Prostate gland (tissue), 2 donors: Measurements from ENCODE around the gene SREBF2. TPM values are rescaled to one million over a fixed set of nuclear protein-coding genes. Genes with fewer than 3 reads are reported as not detected.

Experiments
- DNase-seq: peaks from one replicate; pipeline ENCODE4 v3.0.0-alpha.2; 2019; ENCODE audit warnings: low spot score
- H3K27ac ChIP-seq, 2 donors: fragments of 200-600 bp; sonication (generic); 2 replicates each; pipeline ENCODE4 v1.5.1; 2017 to 2019
- H3K27me3 ChIP-seq: fragments of 200-600 bp; sonication (generic); replicated peaks from 2 replicates; pipeline ENCODE4 v1.5.1; 2019; ENCODE audit not compliant: insufficient read depth
- H3K36me3 ChIP-seq, 2 donors: fragments of 200-600 bp; sonication (generic); 1 replicate in 1 of 2; 2 replicates in 1 of 2; pipeline versions ENCODE4 v1.5.1 to v1.8.1; 2017 to 2019
- H3K4me1 ChIP-seq: fragments of 200-600 bp; sonication (generic); replicated peaks from 2 replicates; pipeline ENCODE4 v1.5.1; 2019
- H3K4me3 ChIP-seq, 2 donors: fragments of 200-600 bp; sonication (generic); 2 replicates each; pipeline ENCODE4 v1.5.1; 2017 to 2019
- H3K9me3 ChIP-seq: fragments of 200-600 bp; sonication (generic); 2 replicates; pipeline ENCODE4 v1.5.1; 2017
- POLR2A ChIP-seq: fragments of 450-650 bp; IDR thresholded peaks from one replicate; pipeline ENCODE4 v1.6.1; 2016; ENCODE audit warnings: antibody characterized with exemption, mild to moderate bottlenecking
- POLR2AphosphoS5 ChIP-seq: sonication (generic); formaldehyde crosslinking; IDR thresholded peaks from one replicate; pipeline ENCODE4 v1.6.1; 2017; ENCODE audit warnings: antibody characterized with exemption
- WGBS: methylation state at CpG from one replicate; pipeline ENCODE4 v1.1.5; 2018; 5-methylcytosine and 5-hydroxymethylcytosine counted together
- intact Hi-C: fragments of 100-400 bp; cut with DNase I; formaldehyde crosslinking; loops from one replicate; pipeline ENCODE4 v1.14.2; 2022
- total RNA-seq, 2 donors: library from RNA; depleted of rRNA; stranded (reverse); fragments of >200 nt; gene quantifications; one replicate each; pipeline ENCODE4 v1.1.0, GENCODE V29; 2016
- TF ChIP-seq, protein P1 (sequence below), 4 experiments: fragments of 200-600 bp in 2 of 4; fragments of 450-650 bp in 2 of 4; sonication (generic) in 2 of 4; IDR thresholded peaks; 1 replicate in 3 of 4; 2 replicates in 1 of 4; pipeline ENCODE4 v1.5.1; 2016 to 2019; ENCODE audit warnings: antibody characterized with exemption in 4 of 4, mild to moderate bottlenecking in 2 of 4, moderate library complexity in 2 of 4

Gene SREBF2
- total RNA-seq, 2 donors from 2014 or later: 62.7 to 128 TPM

DNA sequence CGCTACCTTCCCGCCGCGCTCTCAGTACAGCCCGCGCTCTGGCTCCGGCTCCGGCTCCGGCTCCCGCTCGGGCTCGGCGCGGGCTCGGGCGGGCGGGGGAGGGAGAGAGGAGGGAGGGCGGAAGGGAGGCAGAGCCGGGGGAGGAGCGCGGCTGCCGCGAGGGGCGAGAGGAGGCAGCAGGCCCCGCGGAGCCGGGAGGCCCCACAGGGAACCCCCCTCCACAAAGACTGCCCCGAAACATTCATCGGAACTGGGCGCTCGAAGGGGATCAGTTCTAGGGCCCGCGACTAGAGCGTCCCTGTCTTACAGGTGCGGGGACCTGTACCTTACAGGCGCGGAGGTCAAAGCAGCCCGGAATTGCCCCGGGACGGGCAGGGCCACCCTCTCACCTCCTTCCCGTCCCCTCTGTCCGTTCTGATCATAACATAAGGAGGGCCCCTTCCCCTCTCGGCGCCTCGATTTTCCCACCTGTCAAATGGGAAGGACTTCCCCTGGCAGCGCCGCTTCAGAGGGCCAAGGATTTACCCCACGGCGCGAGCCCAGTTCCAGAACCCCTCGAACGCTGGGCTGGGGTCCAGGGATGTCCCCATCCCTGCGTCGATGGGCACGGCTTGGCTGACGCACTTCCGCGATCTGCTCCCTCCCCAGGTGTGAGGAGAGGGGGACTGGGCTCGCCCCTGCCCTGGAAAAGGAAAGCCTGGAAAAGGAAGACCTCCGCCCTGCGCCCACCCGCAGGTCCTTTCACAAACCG lies 82.3 kb downstream of the SREBF2 start, which contains the start of gene SHISA8:
Gene SHISA8, minus strand, starts transcription at position 40 of the 751 bp plus-strand sequence. CDS start 407 bp downstream, outside the sequence.
- peaks cover 23% of the 10 kb centered on the region for H3K27me3 ChIP-seq
- peaks cover 9% of the 10 kb centered on the region for H3K4me1 ChIP-seq
- H3K9me3 ChIP-seq: no peaks in the 10 kb centered on the region
- TF ChIP-seq, protein P1, sequence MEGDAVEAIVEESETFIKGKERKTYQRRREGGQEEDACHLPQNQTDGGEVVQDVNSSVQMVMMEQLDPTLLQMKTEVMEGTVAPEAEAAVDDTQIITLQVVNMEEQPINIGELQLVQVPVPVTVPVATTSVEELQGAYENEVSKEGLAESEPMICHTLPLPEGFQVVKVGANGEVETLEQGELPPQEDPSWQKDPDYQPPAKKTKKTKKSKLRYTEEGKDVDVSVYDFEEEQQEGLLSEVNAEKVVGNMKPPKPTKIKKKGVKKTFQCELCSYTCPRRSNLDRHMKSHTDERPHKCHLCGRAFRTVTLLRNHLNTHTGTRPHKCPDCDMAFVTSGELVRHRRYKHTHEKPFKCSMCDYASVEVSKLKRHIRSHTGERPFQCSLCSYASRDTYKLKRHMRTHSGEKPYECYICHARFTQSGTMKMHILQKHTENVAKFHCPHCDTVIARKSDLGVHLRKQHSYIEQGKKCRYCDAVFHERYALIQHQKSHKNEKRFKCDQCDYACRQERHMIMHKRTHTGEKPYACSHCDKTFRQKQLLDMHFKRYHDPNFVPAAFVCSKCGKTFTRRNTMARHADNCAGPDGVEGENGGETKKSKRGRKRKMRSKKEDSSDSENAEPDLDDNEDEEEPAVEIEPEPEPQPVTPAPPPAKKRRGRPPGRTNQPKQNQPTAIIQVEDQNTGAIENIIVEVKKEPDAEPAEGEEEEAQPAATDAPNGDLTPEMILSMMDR (IDR thresholded peaks at IDR 0.05): no peak
- TF ChIP-seq POLR2A (no peak), POLR2AphosphoS5 (no peak)
- no peak within 1 kb of the TSS for H3K27ac ChIP-seq
- H3K36me3 ChIP-seq: no peaks in the 10 kb centered on the region
- peak within 1 kb of the TSS; percentile 25 to 37 for H3K4me3 ChIP-seq
- no peak for DNase-seq
- 15% methylated on average over 36 of the region's 63 CpGs for WGBS
- intact Hi-C loops: no loop called here

DNA sequence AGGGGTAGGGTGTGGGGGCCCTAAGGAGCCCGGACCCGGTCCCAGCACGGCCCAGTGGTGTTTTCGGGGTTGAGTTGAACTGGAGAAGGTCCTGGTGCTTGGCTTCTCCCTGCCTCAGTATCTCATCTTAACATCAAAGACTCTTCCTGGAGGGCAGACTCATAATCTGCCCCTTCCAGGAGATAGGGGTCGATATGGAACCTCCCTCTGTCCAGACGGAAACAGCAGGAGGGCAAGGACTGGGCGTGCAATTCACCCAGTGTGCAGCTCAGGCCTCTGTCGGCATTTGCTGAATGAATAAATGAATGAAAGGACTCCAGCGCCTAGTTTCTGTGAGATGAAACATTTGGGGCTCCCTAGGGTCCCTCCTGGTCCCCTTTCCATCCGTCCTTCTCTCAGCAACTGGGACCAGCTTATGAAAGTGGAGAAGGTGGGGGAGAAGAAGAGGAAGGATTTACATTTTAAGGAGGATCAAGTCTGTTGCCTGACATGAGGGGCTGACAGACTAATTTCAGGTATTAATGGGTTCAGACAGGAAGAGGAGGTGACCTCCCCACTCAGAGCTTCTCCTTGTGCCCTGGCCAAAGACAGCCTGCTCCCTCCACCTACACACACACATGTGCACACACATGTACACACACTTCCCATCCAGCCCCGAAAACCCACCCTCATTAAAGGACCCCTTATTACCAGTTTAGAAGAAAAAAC lies 83.0 kb downstream of the SREBF2 start:
- peaks cover 1% of the 10 kb centered on the region for H3K4me1 ChIP-seq
- H3K27me3 ChIP-seq: peaks cover 23% of the 10 kb centered on the region
- WGBS: 66% methylated on average over 11 of the region's 11 CpGs

DNA sequence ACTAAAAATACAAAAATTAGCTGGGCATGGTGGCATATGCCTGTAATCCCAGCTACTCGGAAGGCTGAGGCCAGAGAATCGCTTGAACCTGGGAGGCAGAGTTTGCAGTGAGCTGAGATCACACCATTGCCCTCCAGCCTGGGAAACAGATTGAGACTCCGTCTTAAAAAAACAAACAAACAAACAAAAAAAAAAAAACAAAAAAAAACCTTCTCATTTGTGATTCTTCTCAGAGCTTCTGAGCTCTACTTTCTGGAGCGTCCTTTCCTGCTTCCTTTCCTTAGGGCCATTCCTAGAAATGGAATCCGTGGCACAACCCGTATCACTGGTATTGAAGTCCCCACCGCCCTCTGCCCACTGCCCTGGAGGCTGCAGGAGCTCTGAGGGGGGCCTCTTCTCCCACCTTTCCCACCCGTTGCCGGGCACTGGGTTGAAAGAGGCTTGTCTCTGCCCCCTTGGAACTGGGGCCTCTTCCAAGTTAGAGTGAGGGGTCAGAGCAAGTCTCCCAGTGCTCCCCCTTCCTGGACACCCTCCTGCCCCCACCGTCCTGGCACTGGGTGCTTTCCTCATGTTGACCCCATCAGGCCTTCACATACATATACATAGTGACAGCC lies 83.9 kb downstream of the SREBF2 start:
- H3K27ac ChIP-seq: no peak overlapping the region
- TF ChIP-seq POLR2A: no peak
- TF ChIP-seq POLR2AphosphoS5: no peak
- TF ChIP-seq, protein P1 (IDR thresholded peaks at IDR 0.05): no peak
- no peaks in the 10 kb centered on the region for H3K4me1 ChIP-seq
- intact Hi-C loops: no loop called here
- DNase-seq: no peak
- no peaks in the 10 kb centered on the region for H3K9me3 ChIP-seq
- 74% methylated on average over 10 of the region's 10 CpGs for WGBS
- no peak overlapping the region for H3K4me3 ChIP-seq
- H3K27me3 ChIP-seq: peaks cover 14% of the 10 kb centered on the region
- no peaks in the 10 kb centered on the region for H3K36me3 ChIP-seq

More for the DNA sequence above, 83.0 kb downstream of the SREBF2 start:
- TF ChIP-seq POLR2A (no peak), POLR2AphosphoS5 (no peak)
- TF ChIP-seq, protein P1 (IDR thresholded peaks at IDR 0.05): no peak
- H3K27ac ChIP-seq: no peak overlapping the region
- no peaks in the 10 kb centered on the region for H3K9me3 ChIP-seq
- DNase-seq: no peak
- intact Hi-C loops: no loop called here
- no peak overlapping the region for H3K4me3 ChIP-seq
- no peaks in the 10 kb centered on the region for H3K36me3 ChIP-seq

DNA sequence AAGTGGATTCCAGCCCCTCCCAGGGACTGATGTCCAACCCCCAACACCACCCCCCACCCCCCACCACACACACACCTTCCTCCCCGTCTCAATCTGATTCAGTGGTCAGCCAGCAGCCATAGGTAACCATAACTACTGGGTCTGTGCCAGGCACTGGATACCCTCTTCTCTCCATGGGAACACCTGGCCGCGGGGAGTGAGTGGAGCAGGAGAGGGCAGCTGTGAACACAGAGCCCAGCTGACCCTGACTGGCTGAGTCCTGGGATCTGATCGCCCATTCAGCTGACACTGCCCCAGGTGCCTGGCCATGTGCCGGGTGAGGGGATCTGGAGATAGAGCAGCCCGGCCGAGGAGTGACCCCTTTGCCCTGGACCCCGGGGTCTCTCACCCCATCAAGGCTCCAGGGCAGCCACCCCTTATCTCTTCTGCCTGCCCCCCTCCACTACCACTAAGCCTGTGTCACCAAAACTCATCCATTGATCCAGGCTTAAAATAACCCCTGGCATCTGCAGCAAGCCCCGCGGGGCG lies 84.5 kb downstream of the SREBF2 start:
- intact Hi-C loops: no loop called here
- no peaks in the 10 kb centered on the region for H3K4me1 ChIP-seq
- no peaks in the 10 kb centered on the region for H3K9me3 ChIP-seq
- no peak for TF ChIP-seq POLR2AphosphoS5
- TF ChIP-seq, protein P1 (IDR thresholded peaks at IDR 0.05): no peak
- no peaks in the 10 kb centered on the region for H3K36me3 ChIP-seq
- no peak for DNase-seq
- WGBS: 76% methylated on average over 11 of the region's 11 CpGs
- H3K27me3 ChIP-seq: peaks cover 9% of the 10 kb centered on the region
- H3K27ac ChIP-seq: no peak overlapping the region
- no peak overlapping the region for H3K4me3 ChIP-seq
